Stimulated activated CD4-positive, alpha-beta T cell treated with anti-CD3 and anti-CD28 coated beads, Interleukin-2, amount 100 ng/mL, for 4 hours (primary cell): Measurements from ENCODE around the gene ABCC9.

Experiments used
- DNase-seq: peaks from one replicate; pipeline ENCODE4 v3.0.0-alpha.2; 2020; ENCODE audit warnings: low read depth

ABCC9 gene

GRCh38 chr12:21940549-21941505 is at the start of gene ABCC9:
Gene ABCC9, minus strand, starts transcription at chr12:21941426. Its CDS starts 4,752 bp downstream, at chr12:21936674.
- DNase-seq = no peak

- DNase-seq = no peak
Observed at GRCh38 chr12:21989819-21990412, 48.7 kb upstream of the ABCC9 start.

- no peak for DNase-seq
Observed at GRCh38 chr12:21988619-21989018, 47.4 kb upstream of the ABCC9 start.

GRCh38 chr12:21987755-21988154 is 46.5 kb upstream of the ABCC9 start:
- no peak for DNase-seq

GRCh38 chr12:21985155-21985554 is 43.9 kb upstream of the ABCC9 start:
- DNase-seq = no peak

- no peak for DNase-seq
Observed at GRCh38 chr12:21984375-21984774, 43.1 kb upstream of the ABCC9 start.

GRCh38 chr12:21983095-21983494 is 41.9 kb upstream of the ABCC9 start:
- no peak for DNase-seq

GRCh38 chr12:21980544-21980943 is 39.3 kb upstream of the ABCC9 start:
- DNase-seq = no peak

- DNase-seq = no peak
Observed at GRCh38 chr12:21975293-21975692, 34.1 kb upstream of the ABCC9 start.

- DNase-seq = no peak
Observed at GRCh38 chr12:21973221-21973620, 32.0 kb upstream of the ABCC9 start.

GRCh38 chr12:21972055-21972454 is 30.8 kb upstream of the ABCC9 start:
- DNase-seq = no peak

- no peak for DNase-seq
Observed at GRCh38 chr12:21971344-21971743, 30.1 kb upstream of the ABCC9 start.

- DNase-seq = no peak
Observed at GRCh38 chr12:21962821-21963220, 21.6 kb upstream of the ABCC9 start.

- no peak for DNase-seq
Observed at GRCh38 chr12:21962236-21962635, 21.0 kb upstream of the ABCC9 start.

- no peak for DNase-seq
Observed at GRCh38 chr12:21950649-21951048, 9.4 kb upstream of the ABCC9 start.

GRCh38 chr12:21949036-21949435 is 7.8 kb upstream of the ABCC9 start:
- no peak for DNase-seq

GRCh38 chr12:21946983-21947382 is 5.8 kb upstream of the ABCC9 start:
- no peak for DNase-seq

- no peak for DNase-seq
Observed at GRCh38 chr12:21945002-21945401, 3.8 kb upstream of the ABCC9 start.

GRCh38 chr12:21942377-21942703 is 1.1 kb upstream of the ABCC9 start:
- no peak for DNase-seq

GRCh38 chr12:21941506-21942376 is 515 bp upstream of the ABCC9 start:
- no peak for DNase-seq

GRCh38 chr12:21939435-21939834 is 1.8 kb downstream of the ABCC9 start:
- no peak for DNase-seq

GRCh38 chr12:21938879-21939278 is 2.3 kb downstream of the ABCC9 start:
- DNase-seq = no peak

GRCh38 chr12:21934173-21934572 is 7.1 kb downstream of the ABCC9 start:
- no peak for DNase-seq
